CD4-positive, CD25-positive, alpha-beta regulatory T cell (primary cell): Measurements from ENCODE around the gene OGDH. TPM values are rescaled to one million over a fixed set of nuclear protein-coding genes. Genes with fewer than 3 reads are reported as not detected.
A peak's percentile ranks its signal among the peaks of the same experiment; 100 is the strongest.

Experiments used
- ATAC-seq, 2 donors: fragments of 150-1000 bp; cut with Tn5 transposase; one replicate each; pipeline ENCODE4 v1.10.0; 2021; ENCODE audit warnings: low read depth in 2 of 2, moderate number of reproducible peaks in 2 of 2, moderate library complexity in 1 of 2
- DNase-seq, 3 donors: peaks; one replicate each; pipeline versions ENCODE4 v3.0.0 to v3.0.0-alpha.2; 2012 to 2022; ENCODE audit warnings: mixed read lengths in 1 of 3
- H3K27ac ChIP-seq: one replicate; pipeline ENCODE4 v1.7.0; 2013; ENCODE audit warnings: mild to moderate bottlenecking, low read length; ENCODE audit not compliant: insufficient read depth, poor library complexity, severe bottlenecking
- H3K27me3 ChIP-seq: one replicate; pipeline ENCODE4 v1.7.0; 2013; ENCODE audit warnings: low read length; ENCODE audit not compliant: control insufficient read depth, insufficient read depth
- H3K36me3 ChIP-seq: one replicate; pipeline ENCODE4 v1.7.0; 2013; ENCODE audit warnings: mild to moderate bottlenecking, low read length, moderate library complexity; ENCODE audit not compliant: control insufficient read depth, insufficient read depth
- H3K4me1 ChIP-seq: 2 replicates; pipeline ENCODE4 v1.7.0; 2013; ENCODE audit warnings: mild to moderate bottlenecking, low read length; ENCODE audit not compliant: insufficient read depth, control insufficient read depth, poor library complexity, severe bottlenecking
- H3K4me3 ChIP-seq: one replicate; pipeline ENCODE4 v1.7.0; 2013; ENCODE audit warnings: low read depth, mild to moderate bottlenecking, low read length, moderate library complexity
- H3K9me3 ChIP-seq, 2 experiments: 1 replicate in 1 of 2; 2 replicates in 1 of 2; pipeline ENCODE4 v1.7.0; 2013; ENCODE audit warnings: low read length in 2 of 2, mild to moderate bottlenecking in 1 of 2, moderate library complexity in 1 of 2; ENCODE audit not compliant: control insufficient read depth in 2 of 2
- H3K27ac Mint-ChIP-seq, 3 donors: one replicate each; pipeline ENCODE4 v1.8.0; 2020 to 2022; ENCODE audit warnings: mild to moderate bottlenecking in 3 of 3, mixed read lengths in 3 of 3, moderate library complexity in 2 of 3
- H3K27me3 Mint-ChIP-seq: one replicate; pipeline ENCODE4 v1.8.0; 2022; ENCODE audit warnings: mild to moderate bottlenecking, mixed read lengths
- H3K36me3 Mint-ChIP-seq: one replicate; pipeline ENCODE4 v1.8.0; 2020; ENCODE audit warnings: mixed read lengths
- H3K4me1 Mint-ChIP-seq, 4 donors: one replicate each; pipeline ENCODE4 v1.8.0; 2020 to 2022; ENCODE audit warnings: mixed read lengths in 4 of 4, mild to moderate bottlenecking in 1 of 4
- H3K4me3 Mint-ChIP-seq, 4 donors: one replicate each; pipeline ENCODE4 v1.8.0; 2020 to 2022; ENCODE audit warnings: mild to moderate bottlenecking in 4 of 4, mixed read lengths in 4 of 4, moderate library complexity in 3 of 4
- H3K9me3 Mint-ChIP-seq, 7 donors: one replicate each; pipeline ENCODE4 v1.8.0; 2020 to 2022; ENCODE audit warnings: mixed read lengths in 7 of 7, mild to moderate bottlenecking in 3 of 7, moderate library complexity in 2 of 7
- polyA plus RNA-seq, 4 donors: library from polyadenylated mRNA; unstranded; fragments of 300-500 nt; fragmentation: Illumina TruSeq; gene quantifications; one replicate each; pipeline ENCODE4 v1.2.3, GENCODE V29; 2021
- total RNA-seq: library from RNA; stranded (reverse); gene quantifications from one replicate; pipeline ENCODE4 v1.2.3, GENCODE V29; 2022

The OGDH gene
- total and polyA plus RNA-seq, 5 donors from 2014 or later = 56.4 to 157 (median 88.0) TPM

GRCh38 chr7:44706788-44707557 lies 100.5 kb downstream of the OGDH start:
- no peak overlapping the region for H3K27ac Mint-ChIP-seq
- H3K36me3 Mint-ChIP-seq = peaks cover 27% of the 10 kb centered on the region

DNA sequence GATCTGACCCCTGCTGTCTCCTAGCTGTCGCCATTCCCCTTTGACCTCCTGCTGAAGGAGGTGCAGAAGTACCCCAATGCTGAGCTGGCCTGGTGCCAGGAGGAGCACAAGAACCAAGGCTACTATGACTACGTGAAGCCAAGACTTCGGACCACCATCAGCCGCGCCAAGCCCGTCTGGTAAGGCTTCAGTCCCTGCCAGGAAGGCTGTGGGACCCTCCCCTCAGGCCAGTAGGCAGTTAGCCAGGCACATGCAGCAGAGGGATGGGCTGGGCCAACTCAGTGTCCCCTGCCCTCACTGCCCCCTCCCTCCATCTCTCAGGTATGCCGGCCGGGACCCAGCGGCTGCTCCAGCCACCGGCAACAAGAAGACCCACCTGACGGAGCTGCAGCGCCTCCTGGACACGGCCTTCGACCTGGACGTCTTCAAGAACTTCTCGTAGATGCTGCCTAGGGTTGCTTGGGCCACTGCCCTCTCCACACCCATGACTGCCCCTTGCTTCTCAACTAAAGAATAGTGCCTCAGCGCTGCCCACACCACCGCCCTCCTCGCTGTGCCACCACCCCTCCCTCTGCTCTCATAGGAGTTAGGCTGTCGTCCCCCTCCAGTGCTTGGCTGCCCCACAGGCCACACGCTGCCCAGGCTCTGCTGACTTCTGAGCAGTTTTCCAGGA lies 101.3 kb downstream of the OGDH start:
- H3K9me3 Mint-ChIP-seq = peaks cover 0 to 1% (median 0%) of the 10 kb centered on the region in 7 donors
- peaks cover 24% of the 10 kb centered on the region for H3K36me3 Mint-ChIP-seq

More at GRCh38 chr7:44706788-44707557, 100.5 kb downstream of the OGDH start:
- Histone ChIP-seq H3K27me3 (no peaks in the 10 kb centered on the region), H3K27ac (no peak overlapping the region), H3K4me1 (peaks cover 2% of the 10 kb centered on the region), H3K36me3 (peaks cover 47% of the 10 kb centered on the region), H3K4me3 (no peak overlapping the region), H3K9me3 (no peaks in the 10 kb centered on the region)
- DNase-seq (no peak), ATAC-seq (no peak)
- peaks cover 0 to 10% (median 6%) of the 10 kb centered on the region in 4 donors for H3K4me1 Mint-ChIP-seq
- H3K4me3 Mint-ChIP-seq = no peak overlapping the region
- H3K27me3 Mint-ChIP-seq = no peaks in the 10 kb centered on the region
- H3K9me3 Mint-ChIP-seq = peaks cover 0 to 2% (median 0%) of the 10 kb centered on the region in 7 donors

GRCh38 chr7:44709011-44709915 lies 102.8 kb downstream of the OGDH start:
- Mint-ChIP-seq H3K4me3 (peak overlapping the region in 1 of 4 donors; percentile 38), H3K4me1 (peaks cover 0 to 21% (median 10%) of the 10 kb centered on the region in 4 donors), H3K36me3 (peaks cover 17% of the 10 kb centered on the region), H3K27ac (peak overlapping the region in 1 of 3 donors; percentile 50), H3K27me3 (no peaks in the 10 kb centered on the region), H3K9me3 (peaks cover 0 to 1% (median 0%) of the 10 kb centered on the region in 7 donors)
- H3K4me1 ChIP-seq = peaks cover 7% of the 10 kb centered on the region
- DNase-seq (no peak), ATAC-seq (no peak)
- H3K4me3 ChIP-seq = no peak overlapping the region
- H3K27ac ChIP-seq = no peak overlapping the region
- peaks cover 33% of the 10 kb centered on the region for H3K36me3 ChIP-seq
- H3K27me3 ChIP-seq = no peaks in the 10 kb centered on the region
- no peaks in the 10 kb centered on the region for H3K9me3 ChIP-seq

More for the DNA sequence above, 101.3 kb downstream of the OGDH start:
- Mint-ChIP-seq H3K27me3 (no peaks in the 10 kb centered on the region), H3K27ac (no peak overlapping the region), H3K4me3 (no peak overlapping the region), H3K4me1 (peaks cover 0 to 15% (median 9%) of the 10 kb centered on the region in 4 donors)
- no peak for ATAC-seq
- Histone ChIP-seq H3K36me3 (peaks cover 43% of the 10 kb centered on the region), H3K4me3 (no peak overlapping the region), H3K9me3 (no peaks in the 10 kb centered on the region), H3K27ac (no peak overlapping the region), H3K27me3 (no peaks in the 10 kb centered on the region), H3K4me1 (peaks cover 7% of the 10 kb centered on the region)
- DNase-seq = no peak

DNA sequence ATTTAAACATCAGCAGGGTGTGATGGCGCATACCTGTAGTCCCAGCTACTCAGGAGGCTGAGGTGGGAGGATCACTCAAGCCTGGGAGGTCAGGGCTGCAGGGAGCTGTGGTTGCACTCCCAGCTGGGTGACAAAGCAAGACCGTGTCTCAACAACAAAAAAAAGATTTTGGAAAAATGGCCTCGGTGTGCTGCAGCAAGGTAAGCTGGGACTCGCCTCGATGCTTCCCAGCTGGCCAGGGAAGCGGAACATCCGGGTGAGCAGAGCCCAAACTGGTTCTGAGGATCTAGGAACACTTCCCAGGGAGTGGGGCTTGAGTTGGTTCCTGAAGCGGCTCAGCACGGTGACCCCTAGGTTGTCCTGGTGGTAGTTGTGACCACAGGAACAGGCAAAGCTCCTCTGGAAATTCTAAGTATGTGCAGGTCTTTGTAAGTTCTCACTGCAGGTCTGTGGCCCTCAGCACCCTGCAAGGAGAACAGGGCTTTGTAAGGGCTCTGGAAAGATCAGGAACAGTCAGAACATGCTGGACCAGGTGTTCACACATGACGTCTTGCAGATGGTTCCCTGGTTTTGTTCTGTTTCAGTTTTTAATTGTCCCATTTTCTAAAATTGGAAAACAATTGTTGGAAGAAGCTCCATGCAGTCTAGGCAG lies 103.6 kb downstream of the OGDH start:
- H3K4me3 ChIP-seq = no peak overlapping the region
- peaks cover 0 to 1% (median 0%) of the 10 kb centered on the region in 7 donors for H3K9me3 Mint-ChIP-seq
- peaks cover 17% of the 10 kb centered on the region for H3K36me3 Mint-ChIP-seq
- H3K9me3 ChIP-seq = no peaks in the 10 kb centered on the region
- H3K27me3 Mint-ChIP-seq = no peaks in the 10 kb centered on the region
- peaks cover 0 to 21% (median 10%) of the 10 kb centered on the region in 4 donors for H3K4me1 Mint-ChIP-seq
- H3K27ac Mint-ChIP-seq = peak overlapping the region in 2 of 3 donors; percentile 50 to 67
- H3K27ac ChIP-seq = no peak overlapping the region
- ATAC-seq (no peak), DNase-seq (no peak)
- peaks cover 7% of the 10 kb centered on the region for H3K4me1 ChIP-seq
- H3K27me3 ChIP-seq = no peaks in the 10 kb centered on the region
- no peak overlapping the region for H3K4me3 Mint-ChIP-seq
- peaks cover 30% of the 10 kb centered on the region for H3K36me3 ChIP-seq

GRCh38 chr7:44711528-44711927 lies 105.1 kb downstream of the OGDH start:
- H3K36me3 Mint-ChIP-seq = peaks cover 12% of the 10 kb centered on the region
- peak in 1 of 2 donors; percentile 7 for ATAC-seq
- H3K9me3 Mint-ChIP-seq = peaks cover 0 to 1% (median 0%) of the 10 kb centered on the region in 7 donors
- Histone ChIP-seq H3K4me1 (peaks cover 7% of the 10 kb centered on the region), H3K9me3 (no peaks in the 10 kb centered on the region), H3K36me3 (peaks cover 28% of the 10 kb centered on the region), H3K4me3 (no peak overlapping the region), H3K27me3 (no peaks in the 10 kb centered on the region), H3K27ac (peak overlapping the region; percentile 56)
- peaks cover 0 to 21% (median 10%) of the 10 kb centered on the region in 4 donors for H3K4me1 Mint-ChIP-seq
- DNase-seq = no peak
- peak overlapping the region; percentile 37 to 84 (median 49) for H3K27ac Mint-ChIP-seq
- no peak overlapping the region for H3K4me3 Mint-ChIP-seq
- no peaks in the 10 kb centered on the region for H3K27me3 Mint-ChIP-seq

GRCh38 chr7:44712012-44712411 lies 105.6 kb downstream of the OGDH start:
- peak overlapping the region; percentile 37 to 84 (median 74) for H3K27ac Mint-ChIP-seq
- peaks cover 0 to 21% (median 10%) of the 10 kb centered on the region in 4 donors for H3K4me1 Mint-ChIP-seq

DNA sequence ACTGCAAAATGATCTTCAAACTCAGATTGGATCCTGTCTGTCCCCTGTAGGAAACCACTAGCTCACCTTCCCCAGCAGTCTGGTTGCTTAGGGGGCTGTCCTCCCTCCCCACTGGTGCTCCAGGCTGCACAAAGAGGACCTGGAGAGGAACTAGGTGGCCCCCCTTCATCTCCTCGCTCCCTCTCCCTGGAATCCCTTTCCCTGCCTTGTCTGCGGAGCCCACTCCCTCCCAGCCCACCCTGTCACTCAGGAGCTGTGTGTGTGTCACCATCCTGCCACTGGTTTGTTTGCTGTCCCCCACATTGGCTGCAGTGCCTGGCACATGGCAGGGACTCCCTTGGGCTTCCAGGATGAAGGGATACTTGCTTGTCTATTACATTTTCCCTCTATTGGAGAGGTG lies 106.7 kb downstream of the OGDH start:
- Mint-ChIP-seq H3K27ac (no peak overlapping the region), H3K4me1 (peaks cover 0 to 21% (median 10%) of the 10 kb centered on the region in 4 donors), H3K27me3 (no peaks in the 10 kb centered on the region), H3K9me3 (peaks cover 0 to 1% (median 0%) of the 10 kb centered on the region in 7 donors), H3K36me3 (peaks cover 9% of the 10 kb centered on the region), H3K4me3 (no peak overlapping the region)
- H3K4me1 ChIP-seq = peaks cover 7% of the 10 kb centered on the region
- ATAC-seq (no peak), DNase-seq (no peak)
- no peak overlapping the region for H3K4me3 ChIP-seq
- H3K9me3 ChIP-seq = no peaks in the 10 kb centered on the region
- H3K27ac ChIP-seq = no peak overlapping the region
- peaks cover 14% of the 10 kb centered on the region for H3K36me3 ChIP-seq
- no peaks in the 10 kb centered on the region for H3K27me3 ChIP-seq

More at GRCh38 chr7:44712012-44712411, 105.6 kb downstream of the OGDH start:
- H3K27me3 ChIP-seq = no peaks in the 10 kb centered on the region
- no peak overlapping the region for H3K4me3 ChIP-seq
- no peak for ATAC-seq
- no peaks in the 10 kb centered on the region for H3K27me3 Mint-ChIP-seq
- no peak for DNase-seq
- peaks cover 0 to 1% (median 0%) of the 10 kb centered on the region in 7 donors for H3K9me3 Mint-ChIP-seq
- H3K9me3 ChIP-seq = no peaks in the 10 kb centered on the region
- peaks cover 12% of the 10 kb centered on the region for H3K36me3 Mint-ChIP-seq
- peaks cover 25% of the 10 kb centered on the region for H3K36me3 ChIP-seq
- H3K4me1 ChIP-seq = peaks cover 7% of the 10 kb centered on the region
- no peak overlapping the region for H3K4me3 Mint-ChIP-seq
- H3K27ac ChIP-seq = peak overlapping the region; percentile 56
